ENCODE data around the gene TFF2. TPM values are rescaled to one million over a fixed set of nuclear protein-coding genes. Genes with fewer than 3 reads are reported as not detected.

TFF2 gene
- total and polyA plus RNA-seq, 12 donors, result not detected

DNA sequence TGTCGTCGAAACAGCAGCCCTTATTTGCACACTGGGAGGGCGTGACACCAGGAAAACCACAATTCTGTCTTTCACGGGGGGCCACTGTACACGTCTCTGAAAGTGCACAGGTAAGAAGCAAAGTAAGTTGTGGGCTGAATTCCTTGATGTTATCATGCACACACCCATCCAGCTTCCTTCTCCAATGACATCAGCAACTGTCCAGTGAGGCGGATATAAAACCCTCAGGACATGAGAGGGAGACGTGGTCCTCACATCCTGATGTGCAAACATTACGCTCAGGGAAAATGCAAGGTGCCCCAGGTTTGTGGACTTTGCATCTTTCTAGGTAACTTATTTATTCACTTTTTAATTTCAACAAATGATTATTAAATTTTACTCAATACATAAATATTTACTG is 12.5 kb upstream of the TFF2 start:
- Histone ChIP-seq H3K27me3 (peaks cover 0 to 58% (median 30%) of the 10 kb centered on the region in 7 donors), H3K36me3 (no peaks in the 10 kb centered on the region), H3K4me1 (no peaks in the 10 kb centered on the region), H3K4me3 (no peak overlapping the region), H3K9me3 (peaks cover 0 to 7% (median 0%) of the 10 kb centered on the region in 11 donors), H3K27ac (no peak overlapping the region)
- 73 to 76% methylated on average over 8 of the region's 8 CpGs for WGBS, 2 donors
- intact Hi-C loops (cut with DNase I), result no loop called here
- DNase-seq (no peak), ATAC-seq (no peak)
- TF ChIP-seq CTCF (IDR thresholded peaks at IDR 0.05), result no peak

DNA sequence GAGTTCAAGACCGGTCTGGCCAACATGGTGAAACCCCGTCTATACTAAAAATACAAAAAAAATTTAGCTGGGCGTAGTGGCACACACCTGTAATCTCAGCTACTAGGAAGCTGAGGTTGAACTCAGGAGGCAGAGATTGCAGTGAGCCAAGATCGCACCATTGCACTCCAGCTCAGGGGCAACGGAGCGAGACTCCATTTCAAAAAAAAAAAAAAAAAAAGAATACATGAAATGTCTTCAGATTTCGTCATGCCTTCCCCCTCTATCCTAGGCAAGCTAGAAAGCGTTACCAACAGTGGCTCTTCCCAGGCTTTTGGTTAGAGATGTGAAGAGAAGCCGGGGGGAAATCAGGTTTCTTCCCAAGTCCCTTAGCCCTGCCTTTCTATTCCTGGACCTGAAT is 11.9 kb upstream of the TFF2 start:
- TF ChIP-seq CTCF (IDR thresholded peaks at IDR 0.05), result no peak
- 69 to 73% methylated on average over 9 of the region's 9 CpGs for WGBS, 2 donors
- Histone ChIP-seq H3K4me3 (no peak overlapping the region), H3K27ac (no peak overlapping the region), H3K9me3 (peaks cover 0 to 7% (median 0%) of the 10 kb centered on the region in 11 donors), H3K27me3 (peaks cover 0 to 54% (median 26%) of the 10 kb centered on the region in 7 donors), H3K36me3 (no peaks in the 10 kb centered on the region), H3K4me1 (no peaks in the 10 kb centered on the region)
- intact Hi-C loops (cut with DNase I), result no loop called here
- ATAC-seq (no peak), DNase-seq (no peak)

- intact Hi-C loops (cut with DNase I), result no loop called here
- 76 to 77% methylated on average over 12 of the region's 12 CpGs for WGBS, 2 donors
- ATAC-seq (no peak), DNase-seq (no peak)
- peaks cover 0 to 9% (median 0%) of the 10 kb centered on the region in 11 donors for H3K9me3 ChIP-seq
- H3K27ac ChIP-seq, result no peak overlapping the region
- peaks cover 0 to 49% (median 26%) of the 10 kb centered on the region in 7 donors for H3K27me3 ChIP-seq
- no peaks in the 10 kb centered on the region for H3K36me3 ChIP-seq
- no peak overlapping the region for H3K4me3 ChIP-seq
- H3K4me1 ChIP-seq, result no peaks in the 10 kb centered on the region
- no peak for TF ChIP-seq CTCF (IDR thresholded peaks at IDR 0.05)
These were observed 11.4 kb upstream of the TFF2 start for GRCh38 chr21:42362198-42362597.

- Histone ChIP-seq H3K27ac (no peak overlapping the region), H3K4me1 (no peaks in the 10 kb centered on the region), H3K4me3 (no peak overlapping the region), H3K9me3 (peaks cover 0 to 18% (median 0%) of the 10 kb centered on the region in 11 donors), H3K27me3 (peaks cover 0 to 44% (median 26%) of the 10 kb centered on the region in 7 donors), H3K36me3 (no peaks in the 10 kb centered on the region)
- WGBS, 2 donors, result 29 to 38% methylated on average over 7 of the region's 7 CpGs
- intact Hi-C loops (cut with DNase I), result no loop called here
- no peak for TF ChIP-seq CTCF (IDR thresholded peaks at IDR 0.05)
- ATAC-seq (no peak), DNase-seq (no peak)
These were observed 10.5 kb upstream of the TFF2 start for GRCh38 chr21:42361286-42361685.

All from heart right ventricle (tissue), 16 donors.